Gastrocnemius medialis (tissue), 4 donors: ENCODE results near the gene OPN1MW2. TPM values are rescaled to one million over a fixed set of nuclear protein-coding genes. Genes with fewer than 3 reads are reported as not detected.
"Not testable (repeated sequence)": the region's sequence is repeated elsewhere in the genome, so short reads cannot be mapped to it uniquely, and the experiment has no call there.

Source experiments
- ATAC-seq, 2 donors: fragments of 150-250 bp; one replicate each; pipeline ENCODE4 v1.9.1; 2016
- DNase-seq, 2 donors: peaks; one replicate each; pipeline ENCODE4 v3.0.0-alpha.2; 2019
- H3K27ac ChIP-seq, 4 donors: fragments of 200-600 bp; sonication (generic); 1 replicate in 1 of 4; 2 replicates in 3 of 4; pipeline ENCODE4 v1.5.1; 2016 to 2018; ENCODE audit warnings: mild to moderate bottlenecking in 2 of 4, moderate library complexity in 1 of 4
- H3K27me3 ChIP-seq, 3 donors: fragments of 200-600 bp; sonication (generic) in 2 of 3; 1 replicate in 1 of 3; 2 replicates in 2 of 3; pipeline versions ENCODE4 v1.5.1 to v1.6.0; 2016 to 2019; ENCODE audit warnings: mild to moderate bottlenecking in 1 of 3, moderate library complexity in 1 of 3
- H3K36me3 ChIP-seq, 2 donors: fragments of 200-600 bp; sonication (generic) in 1 of 2; one replicate each; pipeline ENCODE4 v1.5.1; 2017 to 2018
- H3K4me1 ChIP-seq, 2 donors: fragments of 200-600 bp; sonication (generic) in 1 of 2; one replicate each; pipeline ENCODE4 v1.5.1; 2016 to 2017; ENCODE audit warnings: mild to moderate bottlenecking in 2 of 2
- H3K4me3 ChIP-seq, 4 donors: fragments of 200-600 bp; sonication (generic) in 3 of 4; 1 replicate in 1 of 4; 2 replicates in 3 of 4; pipeline ENCODE4 v1.5.1; 2016 to 2019; ENCODE audit warnings: mild to moderate bottlenecking in 2 of 4
- H3K9me3 ChIP-seq, 3 donors: fragments of 200-600 bp; sonication (generic) in 2 of 3; 1 replicate in 1 of 3; 2 replicates in 2 of 3; pipeline ENCODE4 v1.5.1; 2016 to 2019
- in situ Hi-C, 4 donors: fragments of 200-750 bp; cut with MboI; loops; one replicate each; pipeline versions ENCODE4 v1.15.0 to v1.8.0; 2017; ENCODE audit warnings: low sequenced_read_pairs in 4 of 4
- intact Hi-C: fragments of 100-400 bp; cut with DNase I; formaldehyde crosslinking; loops from one replicate; pipeline ENCODE4 v1.15.1; 2023; ENCODE audit warnings: low total_unique reads
- total RNA-seq, 4 donors: library from RNA; depleted of rRNA; stranded (reverse); fragments of >200 nt; gene quantifications; one replicate each; pipeline versions ENCODE4 v1.1.0 to v1.2.3, GENCODE V29; 2016

OPN1MW2 gene
- not detected for total RNA-seq

GRCh38 chrX:154219456-154219855 lies at the start of gene OPN1MW2:
Gene OPN1MW2, plus strand, starts transcription at chrX:154219756. Its CDS starts 60 bp downstream, at chrX:154219816.
- in situ Hi-C loops, intact Hi-C loops: not testable (repeated sequence)

GRCh38 chrX:154172535-154172943 lies 47.0 kb upstream of the OPN1MW2 start:
- H3K36me3 ChIP-seq, H3K4me1 ChIP-seq, H3K27ac ChIP-seq, H3K4me3 ChIP-seq, H3K9me3 ChIP-seq, DNase-seq, in situ Hi-C loops, intact Hi-C loops, H3K27me3 ChIP-seq: not testable (repeated sequence)
- ATAC-seq: peak; percentile 47 to 73

More at GRCh38 chrX:154219456-154219855, at the start of gene OPN1MW2:
- DNase-seq, H3K9me3 ChIP-seq, ATAC-seq, H3K4me1 ChIP-seq, H3K4me3 ChIP-seq, H3K36me3 ChIP-seq, H3K27me3 ChIP-seq, H3K27ac ChIP-seq: not testable (repeated sequence)

GRCh38 chrX:154174356-154174755 lies 45.2 kb upstream of the OPN1MW2 start:
- H3K9me3 ChIP-seq, H3K36me3 ChIP-seq, DNase-seq, H3K27me3 ChIP-seq, ATAC-seq, H3K4me1 ChIP-seq, intact Hi-C loops, H3K4me3 ChIP-seq, in situ Hi-C loops, H3K27ac ChIP-seq: not testable (repeated sequence)

- H3K4me3 ChIP-seq, H3K4me1 ChIP-seq, H3K36me3 ChIP-seq, DNase-seq, H3K9me3 ChIP-seq, H3K27ac ChIP-seq, in situ Hi-C loops, ATAC-seq, intact Hi-C loops, H3K27me3 ChIP-seq: not testable (repeated sequence)
These were observed 37.3 kb upstream of the OPN1MW2 start, which contains the start of gene OPN1MW for GRCh38 chrX:154182296-154182695. Gene OPN1MW, plus strand, starts transcription at chrX:154182596. Its CDS starts 82 bp downstream, at chrX:154182678.

GRCh38 chrX:154183794-154184193 lies 35.8 kb upstream of the OPN1MW2 start:
- H3K4me3 ChIP-seq, H3K36me3 ChIP-seq, H3K9me3 ChIP-seq, H3K4me1 ChIP-seq, H3K27ac ChIP-seq, DNase-seq, intact Hi-C loops, H3K27me3 ChIP-seq, ATAC-seq, in situ Hi-C loops: not testable (repeated sequence)

GRCh38 chrX:154192846-154193245 lies 26.7 kb upstream of the OPN1MW2 start:
- H3K27ac ChIP-seq, H3K36me3 ChIP-seq, in situ Hi-C loops, H3K4me1 ChIP-seq, ATAC-seq, DNase-seq, H3K9me3 ChIP-seq, intact Hi-C loops, H3K27me3 ChIP-seq, H3K4me3 ChIP-seq: not testable (repeated sequence)

GRCh38 chrX:154194316-154194715 lies 25.2 kb upstream of the OPN1MW2 start:
- DNase-seq, H3K36me3 ChIP-seq, H3K9me3 ChIP-seq, intact Hi-C loops, H3K4me3 ChIP-seq, ATAC-seq, H3K4me1 ChIP-seq, H3K27ac ChIP-seq, in situ Hi-C loops, H3K27me3 ChIP-seq: not testable (repeated sequence)

- DNase-seq, ATAC-seq, in situ Hi-C loops, H3K27me3 ChIP-seq, H3K4me1 ChIP-seq, H3K4me3 ChIP-seq, H3K36me3 ChIP-seq, H3K27ac ChIP-seq, intact Hi-C loops, H3K9me3 ChIP-seq: not testable (repeated sequence)
These were observed 23.1 kb upstream of the OPN1MW2 start for GRCh38 chrX:154196466-154196865.

- in situ Hi-C loops, H3K4me1 ChIP-seq, H3K27ac ChIP-seq, H3K36me3 ChIP-seq, DNase-seq, H3K9me3 ChIP-seq, intact Hi-C loops, H3K27me3 ChIP-seq, H3K4me3 ChIP-seq: not testable (repeated sequence)
- peak; percentile 47 to 80 for ATAC-seq
These were observed 9.7 kb upstream of the OPN1MW2 start for GRCh38 chrX:154209670-154210418.

GRCh38 chrX:154211057-154211456 lies 8.5 kb upstream of the OPN1MW2 start:
- ATAC-seq, intact Hi-C loops, H3K36me3 ChIP-seq, H3K27ac ChIP-seq, H3K27me3 ChIP-seq, H3K4me3 ChIP-seq, H3K9me3 ChIP-seq, in situ Hi-C loops, H3K4me1 ChIP-seq: not testable (repeated sequence)
- peak in 1 of 2 donors; percentile 1 for DNase-seq

- not testable (repeated sequence) for DNase-seq, H3K4me1 ChIP-seq, H3K4me3 ChIP-seq
These were observed 8.1 kb upstream of the OPN1MW2 start for GRCh38 chrX:154211499-154211898.

GRCh38 chrX:154225292-154225691 lies 5.7 kb downstream of the OPN1MW2 start:
- H3K9me3 ChIP-seq, H3K27ac ChIP-seq, H3K36me3 ChIP-seq, ATAC-seq, DNase-seq, H3K27me3 ChIP-seq, H3K4me3 ChIP-seq, H3K4me1 ChIP-seq, in situ Hi-C loops, intact Hi-C loops: not testable (repeated sequence)

More at GRCh38 chrX:154211499-154211898, 8.1 kb upstream of the OPN1MW2 start:
- H3K36me3 ChIP-seq, in situ Hi-C loops, H3K27ac ChIP-seq, intact Hi-C loops, H3K9me3 ChIP-seq, H3K27me3 ChIP-seq, ATAC-seq: not testable (repeated sequence)
